ENCODE measurements around the gene BSCL2.

The BSCL2 gene

GRCh38 chr11:62671608-62672389, 35.4 kb downstream of the BSCL2 start, which contains the start of the genes LBHD1 and UQCC3:
LBHD1 (minus strand) TSS chr11:62672267; CDS start chr11:62670031, 2,236 bp downstream.
UQCC3 (plus strand) TSS chr11:62671673; CDS start chr11:62671746, 73 bp downstream.
- H3K4me1 Mint-ChIP-seq (ENCODE audit: low read depth in 2 of 2): peaks cover 19 to 43% of the 10 kb centered on the region in 2 donors
- DNase-seq: peak; percentile 54 to 71 (median 70)
- peak; percentile 85 for ATAC-seq (replicated peaks)

GRCh38 chr11:62671236-62671607, 36.0 kb downstream of the BSCL2 start:
- Mint-ChIP-seq H3K27ac (peak overlapping the region; percentile 95), H3K9me3 (no peaks in the 10 kb centered on the region), H3K4me1 (ENCODE audit: low read depth in 2 of 2) (peaks cover 21 to 47% of the 10 kb centered on the region in 2 donors), H3K36me3 (ENCODE audit: insufficient read depth) (peaks cover 38% of the 10 kb centered on the region), H3K27me3 (no peaks in the 10 kb centered on the region), H3K4me3 (peak overlapping the region; percentile 97 to 99)
- DNase-seq (peak in 1 of 3 experiments; percentile 28), ATAC-seq (replicated peaks) (peak; percentile 40)

More at GRCh38 chr11:62671608-62672389, 35.4 kb downstream of the BSCL2 start, which contains the start of the genes LBHD1 and UQCC3:
- peak within 1 kb of the TSS; percentile 95 for H3K27ac Mint-ChIP-seq
- H3K9me3 Mint-ChIP-seq: no peaks in the 10 kb centered on the region
- peaks cover 43% of the 10 kb centered on the region for H3K36me3 Mint-ChIP-seq (ENCODE audit: insufficient read depth)
- H3K4me3 Mint-ChIP-seq: peak within 1 kb of the TSS; percentile 97 to 99
- no peaks in the 10 kb centered on the region for H3K27me3 Mint-ChIP-seq

- peak overlapping the region in 1 of 2 donors; percentile 99 for H3K4me3 Mint-ChIP-seq
- H3K36me3 Mint-ChIP-seq (ENCODE audit: insufficient read depth): peaks cover 38% of the 10 kb centered on the region
- ATAC-seq (replicated peaks): no peak
Measured at GRCh38 chr11:62669420-62670161, 37.6 kb downstream of the BSCL2 start.

DNA sequence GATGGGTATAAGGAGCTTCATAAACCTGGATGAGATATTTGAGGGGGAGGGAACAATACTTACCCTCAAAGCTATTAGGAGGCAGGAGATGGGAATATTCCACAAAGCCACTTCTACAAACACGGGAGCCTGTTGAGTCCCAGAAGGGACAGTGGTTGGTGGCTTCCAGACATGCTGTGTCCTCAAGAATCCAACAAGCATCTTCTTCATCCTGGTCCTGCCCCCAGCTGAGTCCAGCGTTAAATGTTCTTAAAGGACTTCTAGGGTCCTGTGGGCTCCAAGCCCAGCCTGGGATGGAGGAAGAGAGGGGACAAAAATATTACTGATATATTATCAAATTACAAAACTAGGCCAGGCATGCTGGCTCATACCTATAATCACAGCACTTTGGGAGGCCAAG, 39.8 kb downstream of the BSCL2 start:
- Mint-ChIP-seq H3K27me3 (no peaks in the 10 kb centered on the region), H3K36me3 (ENCODE audit: insufficient read depth) (peaks cover 39% of the 10 kb centered on the region), H3K27ac (no peak overlapping the region), H3K9me3 (no peaks in the 10 kb centered on the region), H3K4me1 (ENCODE audit: low read depth in 2 of 2) (peaks cover 28 to 49% of the 10 kb centered on the region in 2 donors), H3K4me3 (peak overlapping the region in 1 of 2 donors; percentile 95)
- no peak for DNase-seq
- ATAC-seq (replicated peaks): no peak

More at GRCh38 chr11:62669420-62670161, 37.6 kb downstream of the BSCL2 start:
- Mint-ChIP-seq H3K27me3 (no peaks in the 10 kb centered on the region), H3K4me1 (ENCODE audit: low read depth in 2 of 2) (peaks cover 28 to 51% of the 10 kb centered on the region in 2 donors), H3K9me3 (no peaks in the 10 kb centered on the region), H3K27ac (no peak overlapping the region)
- DNase-seq: no peak

DNA sequence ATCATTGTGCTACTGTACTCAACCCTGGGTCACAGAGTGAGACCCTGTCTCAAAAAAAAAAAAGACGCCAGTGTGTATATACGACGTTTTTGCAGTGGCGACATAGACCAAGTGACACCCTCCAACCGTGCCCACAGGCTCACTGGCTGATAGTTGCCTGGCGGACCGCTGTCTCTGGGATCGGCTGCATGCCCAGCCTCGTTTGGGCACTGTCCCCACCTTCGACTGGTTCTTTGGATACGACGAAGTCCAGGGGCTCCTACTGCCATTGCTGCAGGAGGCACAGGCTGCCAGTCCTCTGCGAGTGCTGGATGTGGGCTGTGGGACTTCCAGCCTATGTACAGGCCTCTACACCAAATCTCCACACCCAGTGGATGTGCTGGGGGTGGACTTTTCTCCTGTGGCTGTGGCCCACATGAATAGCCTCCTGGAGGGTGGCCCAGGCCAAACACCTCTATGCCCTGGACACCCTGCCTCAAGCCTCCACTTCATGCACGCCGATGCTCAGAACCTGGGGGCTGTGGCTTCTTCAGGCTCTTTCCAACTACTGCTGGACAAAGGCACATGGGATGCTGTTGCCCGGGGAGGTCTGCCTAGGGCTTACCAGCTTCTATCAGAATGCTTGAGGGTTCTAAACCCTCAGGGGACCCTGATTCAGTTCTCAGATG, 40.8 kb downstream of the BSCL2 start:
- ATAC-seq (replicated peaks) (no peak), DNase-seq (no peak)
- peaks cover 23 to 39% of the 10 kb centered on the region in 2 donors for H3K4me1 Mint-ChIP-seq (ENCODE audit: low read depth in 2 of 2)
- no peaks in the 10 kb centered on the region for H3K27me3 Mint-ChIP-seq
- peak overlapping the region; percentile 95 to 96 for H3K4me3 Mint-ChIP-seq
- peaks cover 33% of the 10 kb centered on the region for H3K36me3 Mint-ChIP-seq (ENCODE audit: insufficient read depth)
- no peaks in the 10 kb centered on the region for H3K9me3 Mint-ChIP-seq
- H3K27ac Mint-ChIP-seq: peak overlapping the region; percentile 96 to 98

GRCh38 chr11:62665599-62666258, 41.5 kb downstream of the BSCL2 start:
- DNase-seq (peak; percentile 53 to 59 (median 54)), ATAC-seq (replicated peaks) (peak; percentile 54)
- H3K4me1 Mint-ChIP-seq (ENCODE audit: low read depth in 2 of 2): peaks cover 19 to 33% of the 10 kb centered on the region in 2 donors
- peak overlapping the region; percentile 96 to 98 for H3K27ac Mint-ChIP-seq
- H3K4me3 Mint-ChIP-seq: peak overlapping the region; percentile 95 to 96
- H3K9me3 Mint-ChIP-seq: no peaks in the 10 kb centered on the region
- H3K27me3 Mint-ChIP-seq: no peaks in the 10 kb centered on the region
- peaks cover 39% of the 10 kb centered on the region for H3K36me3 Mint-ChIP-seq (ENCODE audit: insufficient read depth)

- Mint-ChIP-seq H3K27ac (peak within 1 kb of the TSS; percentile 96 to 98), H3K4me1 (ENCODE audit: low read depth in 2 of 2) (peaks cover 17 to 28% of the 10 kb centered on the region in 2 donors), H3K36me3 (ENCODE audit: insufficient read depth) (peaks cover 39% of the 10 kb centered on the region), H3K9me3 (no peaks in the 10 kb centered on the region), H3K4me3 (peak within 1 kb of the TSS; percentile 95 to 96), H3K27me3 (no peaks in the 10 kb centered on the region)
- ATAC-seq (replicated peaks) (peak; percentile 88), DNase-seq (peak; percentile 96 to 97 (median 97))
Measured at GRCh38 chr11:62665075-62665598, 42.1 kb downstream of the BSCL2 start, which contains the start of the genes C11orf98 and CSKMT. C11orf98 (minus strand) TSS chr11:62665210; CDS start chr11:62665169, 41 bp downstream. CSKMT (plus strand) TSS chr11:62665312; CDS start chr11:62665880, 568 bp downstream.

DNA sequence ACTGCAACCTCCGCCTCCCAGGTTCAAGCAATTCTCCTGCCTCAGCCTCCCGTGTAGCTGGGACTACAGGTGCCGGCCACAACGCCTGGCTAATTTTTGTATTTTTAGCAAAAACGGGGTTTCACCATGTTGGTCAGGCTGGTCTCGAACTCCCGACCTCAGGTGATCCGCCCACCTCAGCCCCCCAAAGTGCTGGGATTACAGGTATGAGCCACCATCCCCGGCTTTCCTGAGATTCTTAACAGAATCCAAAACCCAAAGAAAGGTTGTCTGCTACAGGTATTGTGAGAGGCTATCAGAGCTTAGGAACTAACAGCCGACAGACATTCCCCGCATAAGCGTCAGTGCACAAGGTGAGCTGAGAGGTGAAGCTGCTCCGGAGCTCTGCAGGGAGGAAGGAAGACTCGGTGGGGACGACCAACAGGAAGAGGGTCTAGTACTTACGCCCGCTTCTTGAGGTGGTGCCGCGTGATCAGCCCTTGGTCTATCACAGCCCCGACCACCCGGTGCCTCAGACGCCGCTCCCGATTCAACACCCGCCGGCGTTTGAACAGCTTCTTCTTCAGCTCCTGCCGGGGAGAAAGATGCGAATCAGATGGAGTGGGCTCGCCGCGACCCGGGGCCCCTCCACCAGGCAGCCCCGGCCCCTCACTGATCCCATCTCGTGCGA, 42.7 kb downstream of the BSCL2 start:
- Mint-ChIP-seq H3K4me3 (peak overlapping the region; percentile 95 to 96), H3K4me1 (ENCODE audit: low read depth in 2 of 2) (peaks cover 17 to 27% of the 10 kb centered on the region in 2 donors), H3K27ac (peak overlapping the region; percentile 96 to 98), H3K9me3 (no peaks in the 10 kb centered on the region), H3K27me3 (no peaks in the 10 kb centered on the region), H3K36me3 (ENCODE audit: insufficient read depth) (peaks cover 39% of the 10 kb centered on the region)
- ATAC-seq (replicated peaks) (peak; percentile 45), DNase-seq (peak in 2 of 3 experiments; percentile 39 to 46)

DNA sequence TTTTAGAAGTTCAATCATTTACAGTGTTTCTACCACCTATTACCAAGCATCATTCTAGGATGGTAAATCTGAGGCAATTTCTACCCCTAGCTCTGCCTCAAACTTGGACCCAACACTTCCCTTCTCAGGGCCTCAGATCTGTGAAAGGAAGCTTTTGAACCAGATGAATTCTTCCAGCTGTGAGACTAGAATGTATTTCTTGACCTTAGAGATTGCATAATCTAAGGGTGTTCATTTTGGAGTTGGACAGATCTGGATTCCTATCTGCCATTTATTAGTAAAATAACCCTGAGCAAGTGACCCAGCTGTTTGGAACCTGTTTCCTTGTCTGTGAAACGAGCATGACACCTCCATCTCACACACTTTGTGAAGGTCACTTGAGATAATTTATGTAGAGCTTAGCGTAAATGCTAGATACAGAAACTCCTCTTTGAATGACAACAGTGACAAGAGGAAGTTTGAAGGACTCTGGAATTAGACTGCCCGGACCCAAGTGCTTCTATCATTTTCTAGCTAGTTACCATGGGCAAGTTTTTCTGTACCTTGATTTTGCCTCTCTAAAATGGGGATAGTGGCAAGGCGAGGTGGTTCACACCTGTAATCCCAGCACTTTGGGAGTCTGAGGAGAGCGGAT, 50.3 kb downstream of the BSCL2 start:
- DNase-seq: no peak
- Mint-ChIP-seq H3K9me3 (no peaks in the 10 kb centered on the region), H3K4me3 (no peak overlapping the region), H3K27me3 (no peaks in the 10 kb centered on the region), H3K36me3 (ENCODE audit: insufficient read depth) (peaks cover 38% of the 10 kb centered on the region), H3K4me1 (ENCODE audit: low read depth in 2 of 2) (peaks cover 12% of the 10 kb centered on the region in 2 donors), H3K27ac (no peak overlapping the region)
- no peak for ATAC-seq (replicated peaks)

GRCh38 chr11:62654297-62654696, 52.9 kb downstream of the BSCL2 start:
- Mint-ChIP-seq H3K36me3 (ENCODE audit: insufficient read depth) (peaks cover 30% of the 10 kb centered on the region), H3K27ac (peak overlapping the region; percentile 97 to 99), H3K9me3 (no peaks in the 10 kb centered on the region), H3K27me3 (no peaks in the 10 kb centered on the region), H3K4me3 (peak overlapping the region; percentile 56 to 93), H3K4me1 (ENCODE audit: low read depth in 2 of 2) (peaks cover 12 to 20% of the 10 kb centered on the region in 2 donors)
- no peak for ATAC-seq (replicated peaks)
- DNase-seq: no peak

DNA sequence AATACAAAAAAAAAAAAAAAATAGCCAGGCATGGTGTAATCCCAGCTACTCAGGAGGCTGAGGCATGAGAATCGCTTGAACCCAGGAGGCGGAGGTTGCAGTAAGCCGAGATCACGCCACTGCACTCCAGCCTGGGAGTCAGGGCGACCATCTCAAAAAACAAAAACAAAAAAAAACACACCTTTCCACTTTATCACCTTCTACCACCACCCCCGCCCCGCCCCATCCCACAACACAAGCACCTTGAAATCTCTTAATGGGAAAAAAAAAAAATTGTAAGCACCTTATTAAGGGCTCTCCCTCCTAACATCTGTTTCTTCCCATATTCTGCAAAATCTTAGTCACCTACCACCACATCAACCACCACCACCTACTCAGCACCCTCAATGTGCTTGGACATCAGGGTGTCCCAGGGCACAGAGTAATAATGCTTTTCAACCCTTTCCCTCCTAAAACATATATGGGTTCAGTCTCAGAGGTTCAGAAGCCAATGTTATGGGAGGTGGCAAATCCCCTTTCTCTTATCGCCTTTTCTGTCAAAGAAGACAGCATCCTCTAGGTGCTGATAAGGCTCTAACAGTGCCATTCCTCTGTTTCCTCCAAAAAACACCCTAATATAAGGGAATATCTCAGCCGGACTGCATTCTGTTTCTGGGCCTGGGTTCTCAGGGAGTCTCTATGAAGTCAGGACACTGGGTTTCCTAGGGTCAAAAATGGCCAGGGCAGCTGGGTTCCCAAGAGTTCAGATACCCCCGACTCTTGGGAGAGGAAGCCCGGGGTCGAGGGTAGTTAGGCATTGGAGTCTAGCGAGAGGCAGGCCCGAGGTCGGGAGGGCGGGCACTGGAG, 54.8 kb downstream of the BSCL2 start:
- Mint-ChIP-seq H3K4me3 (peak overlapping the region; percentile 93 to 95), H3K4me1 (ENCODE audit: low read depth in 2 of 2) (peaks cover 12 to 20% of the 10 kb centered on the region in 2 donors), H3K9me3 (no peaks in the 10 kb centered on the region), H3K36me3 (ENCODE audit: insufficient read depth) (peaks cover 33% of the 10 kb centered on the region), H3K27me3 (no peaks in the 10 kb centered on the region), H3K27ac (peak overlapping the region; percentile 97 to 99)
- peak; percentile 3 for ATAC-seq (replicated peaks)
- peak in 1 of 3 experiments; percentile 28 for DNase-seq

Data from effector memory CD8-positive, alpha-beta T cell (primary cell).